AG08395 (cell line): ENCODE measurements around the gene SCARB2.
"Not testable (repeated sequence)": the region's sequence is repeated elsewhere in the genome, so short reads cannot be mapped to it uniquely, and the experiment has no call there.

ENCODE experiments used
- DNase-seq: peaks from one replicate; pipeline ENCODE4 v3.0.0; 2012; ENCODE audit warnings: mixed read lengths, low spot score

Gene SCARB2

DNA sequence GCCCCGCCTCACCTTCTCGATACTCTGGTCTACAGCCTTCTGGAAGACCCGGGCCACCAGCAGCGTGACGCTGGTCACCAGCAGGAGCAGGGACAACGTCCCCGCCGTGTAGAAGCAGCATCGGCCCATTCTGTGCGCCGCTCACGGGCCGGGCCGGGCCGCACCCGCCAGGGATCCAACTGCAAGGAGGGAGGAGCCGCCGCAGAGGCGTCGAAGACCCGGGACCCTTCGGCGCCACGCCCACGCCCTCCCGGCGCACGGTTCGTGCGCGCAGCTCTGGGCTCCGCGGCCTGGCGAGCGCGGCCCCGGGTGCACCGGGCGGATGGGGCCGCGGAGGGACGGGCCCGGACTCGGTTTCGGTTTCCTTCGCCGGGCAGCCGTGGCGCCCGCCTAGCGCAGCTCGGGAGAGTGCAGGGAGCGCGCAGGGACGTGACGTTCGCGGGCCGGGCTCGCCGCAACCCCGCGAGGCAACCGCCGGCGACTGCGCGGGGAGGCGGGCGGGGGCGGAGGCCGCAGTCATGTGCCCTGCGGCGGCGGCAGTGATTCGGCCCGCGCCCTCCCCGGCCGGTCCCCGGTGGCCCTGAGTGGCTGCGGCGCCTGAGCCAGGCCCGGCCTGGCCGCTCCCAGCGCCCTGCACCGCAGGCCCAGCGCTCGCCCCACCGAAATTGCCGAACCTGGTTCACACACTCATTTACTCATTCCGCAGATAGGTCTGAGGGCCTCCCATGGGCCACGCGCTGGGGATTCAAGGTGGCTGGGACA, at the start of gene SCARB2:
TSS of gene SCARB2 (minus strand) at position 410 of the 762 bp plus-strand sequence. CDS start at position 129, 281 bp downstream.
- peak; percentile 94 for DNase-seq

- DNase-seq = no peak
Observed at GRCh38 chr4:76260571-76260970, 46.9 kb upstream of the SCARB2 start.

DNA sequence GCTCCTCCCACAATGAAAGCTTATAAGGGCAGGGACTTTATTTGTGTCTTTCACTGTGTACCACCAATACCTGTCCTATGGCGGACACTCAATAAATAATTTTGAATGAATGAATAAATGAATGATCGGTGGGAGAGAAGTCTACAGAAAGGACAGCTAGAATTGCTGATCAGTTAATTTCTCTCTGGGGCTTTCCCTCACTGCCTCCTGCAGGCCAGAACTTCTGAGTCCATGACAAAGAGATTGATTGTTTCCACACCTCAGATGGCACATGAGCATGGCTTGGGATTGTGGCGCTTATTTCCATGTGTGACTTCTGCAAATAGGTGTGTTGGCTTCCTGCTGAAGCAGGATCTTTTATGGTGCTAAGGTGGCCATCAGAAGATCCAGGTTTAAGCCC, 44.2 kb upstream of the SCARB2 start:
- DNase-seq = no peak

DNA sequence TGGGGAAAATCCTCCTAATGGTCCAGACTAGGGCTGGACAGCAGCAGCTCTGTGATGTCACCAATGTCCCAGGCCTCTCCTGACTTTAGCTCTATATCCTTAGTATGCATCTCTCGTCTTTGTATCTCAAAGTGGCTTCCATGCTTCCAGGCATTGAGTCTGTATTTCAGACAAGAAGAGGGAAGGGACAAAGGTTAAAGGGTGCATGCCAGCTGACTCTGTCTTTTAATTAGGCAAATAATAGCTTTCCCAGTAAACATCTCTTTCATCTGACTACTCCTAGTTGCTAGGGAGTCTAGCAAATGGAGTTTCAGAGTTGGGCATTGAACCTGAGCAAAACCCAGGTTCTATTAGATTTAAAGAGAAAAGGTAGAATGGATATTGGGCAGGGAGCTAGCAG, 43.3 kb upstream of the SCARB2 start:
- DNase-seq = no peak

- no peak for DNase-seq
Observed at GRCh38 chr4:76256032-76256431, 42.4 kb upstream of the SCARB2 start.

- DNase-seq = no peak
Observed at GRCh38 chr4:76253511-76253910, 39.9 kb upstream of the SCARB2 start.

DNA sequence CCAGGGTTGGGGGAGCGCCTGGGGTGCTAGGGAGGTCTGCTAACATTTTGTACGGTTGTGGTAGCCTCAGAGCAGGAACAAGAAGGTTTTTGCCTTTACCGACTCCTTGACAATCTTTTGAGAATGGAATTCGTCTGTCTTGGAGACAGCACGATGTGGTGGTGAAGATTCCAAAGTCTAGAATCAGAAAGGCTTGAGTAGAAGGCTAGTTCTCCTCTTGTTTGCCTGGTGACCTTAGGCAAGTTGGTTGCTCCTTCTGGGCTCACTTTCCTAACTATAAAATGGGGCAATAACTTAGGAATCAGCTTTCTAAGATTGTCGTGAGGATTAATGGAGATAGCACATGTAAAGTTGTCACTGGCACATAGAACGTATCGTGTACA, 38.6 kb upstream of the SCARB2 start:
- peak; percentile 10 for DNase-seq

DNA sequence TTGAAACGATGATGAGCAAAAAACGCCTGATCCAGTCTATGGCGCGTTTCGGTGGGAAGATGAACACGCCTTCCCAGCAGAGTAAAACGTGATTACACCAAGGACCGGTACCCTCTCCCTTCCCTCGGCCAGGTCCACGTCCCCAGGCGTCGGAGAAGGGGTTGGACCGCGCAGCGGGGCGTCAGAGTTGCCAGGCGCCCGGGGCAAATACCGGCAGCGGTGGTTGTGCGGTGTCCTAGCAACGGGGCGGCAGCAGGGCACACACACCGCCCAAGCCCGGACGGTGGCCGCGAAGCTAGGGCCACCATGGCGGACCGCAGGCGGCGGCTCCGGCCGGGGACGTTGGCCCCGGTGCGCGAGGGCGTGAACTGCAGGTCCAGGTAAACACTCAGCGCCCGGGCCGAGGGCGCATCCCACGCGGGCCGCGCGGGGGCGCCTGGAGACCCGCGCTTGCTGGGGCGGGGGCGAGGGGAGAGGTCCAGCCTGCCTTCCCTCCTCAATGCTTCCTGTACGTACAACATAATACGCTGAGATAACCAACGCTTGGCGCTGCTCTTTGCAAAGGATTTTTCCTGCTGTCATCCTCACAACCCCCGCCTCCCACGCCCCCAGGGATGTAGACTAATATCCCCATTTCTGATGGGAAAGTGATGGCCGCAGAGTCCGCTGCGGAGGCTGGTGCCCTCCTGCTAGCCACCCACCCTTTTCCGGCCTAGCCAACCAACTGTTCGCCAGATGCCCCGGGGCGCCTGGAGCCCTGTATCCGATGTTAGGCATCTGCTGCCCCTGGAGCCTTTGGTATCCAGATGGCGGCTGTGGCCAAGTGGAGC, 38.0 kb upstream of the SCARB2 start, which contains the start of gene FAM47E:
TSS of gene FAM47E (plus strand) at position 281 of the 830 bp plus-strand sequence. CDS start at position 307, 26 bp downstream.
- DNase-seq = peak; percentile 62

DNA sequence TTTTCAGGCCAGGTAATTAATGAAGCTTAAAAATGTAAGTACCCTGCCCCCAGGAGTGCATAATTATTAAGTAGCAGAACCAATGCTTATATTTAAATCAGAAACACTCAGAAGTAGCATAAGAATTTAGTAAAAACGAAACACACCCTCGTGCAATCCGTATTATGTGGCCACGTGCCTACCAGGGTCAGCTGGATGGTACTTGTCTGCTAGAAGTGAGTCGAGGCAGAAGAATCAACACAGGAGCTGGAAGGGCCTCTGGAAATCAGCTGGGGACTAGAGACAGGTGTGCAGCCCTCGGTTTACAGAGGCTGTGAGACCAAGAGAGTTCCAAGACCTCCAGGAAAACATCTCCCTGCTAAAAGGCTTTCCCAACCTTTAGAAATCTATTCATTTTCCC, 37.3 kb upstream of the SCARB2 start:
- DNase-seq = no peak

GRCh38 chr4:76246852-76247251, 33.2 kb upstream of the SCARB2 start:
- no peak for DNase-seq

DNA sequence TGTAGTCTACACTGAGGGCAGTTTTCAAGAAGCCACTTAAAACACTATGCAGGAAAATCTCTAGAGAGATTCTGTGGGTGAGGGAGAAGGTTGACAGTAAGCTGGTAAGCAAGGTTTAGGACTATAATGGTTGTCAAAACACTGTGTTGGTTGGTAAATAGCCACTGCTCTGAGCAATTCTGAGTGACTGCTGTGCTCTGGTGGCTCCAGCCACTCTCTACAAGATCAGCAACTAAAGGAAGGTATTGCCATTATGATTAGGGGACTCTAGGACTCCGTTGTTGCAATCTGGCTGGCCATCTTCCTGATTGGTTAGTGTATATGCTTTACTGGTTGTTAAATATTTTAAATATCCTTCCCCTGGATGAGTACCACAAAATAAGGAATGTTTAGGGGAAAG, 32.4 kb upstream of the SCARB2 start:
- DNase-seq = no peak

- DNase-seq = not testable (repeated sequence)
Observed at GRCh38 chr4:76243877-76244276, 30.3 kb upstream of the SCARB2 start.

DNA sequence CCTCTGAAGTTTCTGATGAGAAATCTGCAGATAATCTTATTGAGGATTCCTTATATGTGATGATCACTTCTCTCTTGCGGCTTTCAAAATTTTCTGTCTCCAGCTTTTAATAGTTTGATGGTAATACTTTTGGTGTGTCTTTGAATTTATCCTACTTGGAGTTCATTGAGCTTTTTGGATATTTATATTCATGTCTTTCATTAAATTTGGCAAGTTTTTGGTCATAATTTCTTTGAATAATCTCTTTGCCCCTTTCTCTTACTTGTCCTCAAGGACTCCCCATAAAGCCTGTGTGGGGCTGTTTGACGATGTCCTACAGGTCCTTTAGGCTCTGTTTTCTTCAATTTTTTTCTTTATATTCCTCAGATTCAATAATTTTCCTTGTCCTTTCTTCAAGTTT, 26.6 kb upstream of the SCARB2 start:
- DNase-seq = no peak

DNA sequence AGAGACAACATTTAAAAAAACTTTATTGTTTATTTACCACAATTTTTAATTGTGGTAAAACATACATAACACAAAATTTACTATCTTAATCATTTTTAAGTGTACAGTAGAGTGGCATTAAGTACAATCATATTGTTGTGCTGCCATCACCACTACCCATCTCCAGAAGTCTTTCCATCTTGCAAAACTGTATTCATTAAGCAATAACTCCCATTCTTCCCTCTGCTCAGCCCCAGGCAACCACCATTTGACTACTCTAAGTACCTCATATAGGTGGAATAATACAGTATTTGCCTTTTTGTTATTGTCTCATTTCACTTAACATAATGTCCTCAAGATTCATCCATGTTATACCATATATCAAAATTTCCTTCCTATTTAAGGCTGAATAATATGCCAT, 25.1 kb upstream of the SCARB2 start:
- DNase-seq = no peak

DNA sequence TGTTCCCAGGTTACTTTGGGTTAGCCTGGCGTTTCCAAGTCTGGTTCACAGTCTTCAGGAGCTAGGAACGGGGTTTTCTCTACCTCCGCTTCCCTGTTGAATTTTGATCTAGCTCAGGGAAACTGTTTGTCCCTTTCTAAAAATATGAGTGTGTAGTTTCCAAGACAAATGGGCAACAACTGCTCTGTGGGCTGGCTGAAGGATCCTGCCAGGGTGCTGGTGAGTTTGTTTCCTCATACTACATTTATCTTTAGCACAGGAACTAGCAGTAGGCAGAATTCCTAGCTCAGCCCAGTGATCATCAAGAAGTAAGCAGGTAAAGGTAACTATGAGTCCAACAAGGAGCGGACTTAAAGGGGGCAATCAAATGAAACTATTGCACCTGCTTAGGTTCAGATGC, 24.6 kb upstream of the SCARB2 start:
- no peak for DNase-seq

GRCh38 chr4:76235915-76236314, 22.3 kb upstream of the SCARB2 start:
- no peak for DNase-seq

- DNase-seq = no peak
Observed at GRCh38 chr4:76235407-76235806, 21.8 kb upstream of the SCARB2 start.

GRCh38 chr4:76234679-76235044, 21.0 kb upstream of the SCARB2 start:
- no peak for DNase-seq

GRCh38 chr4:76233967-76234678, 20.5 kb upstream of the SCARB2 start:
- DNase-seq = no peak

GRCh38 chr4:76233529-76233928, 19.9 kb upstream of the SCARB2 start:
- no peak for DNase-seq

DNA sequence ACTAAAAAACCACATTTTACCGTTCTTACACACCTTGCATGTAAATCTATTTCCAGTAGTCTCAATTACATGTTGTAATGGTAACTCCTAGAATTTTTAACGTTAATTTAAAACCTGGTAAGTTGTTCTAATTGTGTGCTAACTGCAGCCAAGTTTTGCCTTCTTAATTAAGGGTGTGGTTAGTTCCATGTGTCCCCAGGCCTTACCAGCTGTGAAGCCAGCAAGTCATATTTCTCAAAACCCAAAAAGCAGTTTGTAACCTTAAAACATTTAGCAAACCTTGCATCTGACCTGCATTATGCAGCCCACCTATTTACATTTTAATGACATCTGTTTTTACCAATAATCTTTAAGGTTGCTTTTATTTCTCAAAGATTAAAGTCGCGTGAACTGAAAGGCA, 19.5 kb upstream of the SCARB2 start:
- DNase-seq = no peak

DNA sequence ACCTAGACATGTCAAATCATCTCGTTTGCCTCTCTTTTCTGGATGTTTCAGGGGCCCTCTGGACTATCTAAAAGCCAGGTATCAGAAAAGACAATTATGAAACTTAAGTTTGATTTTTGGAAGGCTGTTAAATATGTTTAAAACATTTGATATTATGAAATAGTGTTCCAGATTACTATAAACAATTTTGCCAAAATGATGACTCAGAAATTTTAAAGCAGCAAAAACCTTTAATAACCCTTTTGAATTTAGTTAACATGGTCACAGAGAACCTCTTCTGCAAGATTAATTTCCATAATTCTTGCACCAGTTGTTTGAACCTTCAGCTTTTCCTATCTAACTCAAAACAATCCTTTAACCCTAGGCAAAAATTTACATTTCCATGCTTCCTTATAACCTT, 19.1 kb upstream of the SCARB2 start:
- DNase-seq = no peak

DNA sequence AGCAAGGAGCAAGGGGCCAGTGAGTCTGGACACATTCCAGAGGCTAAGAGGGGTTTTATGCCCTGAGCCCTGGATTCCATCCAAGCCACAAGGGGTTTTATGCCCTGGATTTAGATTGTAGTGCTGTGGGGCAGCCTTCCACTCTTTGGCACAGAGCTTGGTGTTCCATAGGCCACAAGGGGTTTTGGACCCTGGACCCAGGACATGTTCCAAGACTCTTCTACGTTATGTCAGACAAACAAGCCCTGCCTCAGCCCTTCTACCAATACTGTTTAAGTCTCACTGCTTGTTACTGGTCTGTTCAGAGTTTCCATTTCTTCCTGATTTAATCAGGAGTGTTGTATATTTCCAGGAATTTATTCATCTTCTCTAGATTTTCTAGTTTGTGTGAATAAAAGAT, 12.8 kb upstream of the SCARB2 start:
- DNase-seq = no peak
